ENCODE data around the gene SPTSSB.

GRCh38 chr3:161343986-161344385, 27.3 kb downstream of the SPTSSB start:
- TF ChIP-seq CTCF (IDR thresholded peaks at IDR 0.05; ENCODE audit: low read depth, low read length, poor library complexity, severe bottlenecking) = no peak
- TF ChIP-seq EZH2phosphoT487 (IDR thresholded peaks at IDR 0.05; ENCODE audit: borderline replicate concordance, low read length) = no peak

Measured in DOHH2 (cell line).